HUES64 (cell line): ENCODE data around the gene SLC15A5.

Experiments
- H3K27ac ChIP-seq: 2 replicates; pipeline ENCODE4 v1.7.0; 2013; ENCODE audit warnings: low read depth, low read length, inconsistent platforms
- H3K27me3 ChIP-seq: 2 replicates; pipeline ENCODE4 v1.6.1; 2013; ENCODE audit warnings: mild to moderate bottlenecking, low read length; ENCODE audit not compliant: insufficient read depth
- H3K36me3 ChIP-seq: 2 replicates; pipeline ENCODE4 v1.6.1; 2013; ENCODE audit warnings: mild to moderate bottlenecking, low read length; ENCODE audit not compliant: insufficient read depth
- H3K4me1 ChIP-seq: 2 replicates; pipeline ENCODE4 v1.6.1; 2013; ENCODE audit warnings: mild to moderate bottlenecking, low read length, moderate library complexity; ENCODE audit not compliant: insufficient read depth
- H3K4me3 ChIP-seq: 2 replicates; pipeline ENCODE4 v1.5.1; 2013; ENCODE audit warnings: mild to moderate bottlenecking, low read length, moderate library complexity
- H3K9ac ChIP-seq: 2 replicates; pipeline ENCODE4 v1.6.1; 2013; ENCODE audit warnings: mild to moderate bottlenecking, low read depth, low read length
- H3K9me3 ChIP-seq: 2 replicates; pipeline ENCODE4 v1.6.1; 2013; ENCODE audit warnings: low read depth, low read length; ENCODE audit not compliant: insufficient read depth
- WGBS: fragments of 150-250, 120-280 bp; methylation state at CpG from one replicate; pipeline ENCODE4 v1.1.7; 2013; ENCODE audit warnings: missing lambda C conversion rate; 5-methylcytosine and 5-hydroxymethylcytosine counted together

The SLC15A5 gene

GRCh38 chr12:16299403-16299802, 21.9 kb upstream of the SLC15A5 start:
- H3K27ac ChIP-seq: no peak overlapping the region
- no peaks in the 10 kb centered on the region for H3K36me3 ChIP-seq
- H3K4me3 ChIP-seq: no peak overlapping the region
- H3K9me3 ChIP-seq: no peaks in the 10 kb centered on the region
- WGBS: 91% methylated on average over 2 of the region's 2 CpGs
- H3K9ac ChIP-seq: no peak overlapping the region
- H3K4me1 ChIP-seq: peaks cover 9% of the 10 kb centered on the region
- H3K27me3 ChIP-seq: no peaks in the 10 kb centered on the region

GRCh38 chr12:16297521-16297920, 20.0 kb upstream of the SLC15A5 start:
- H3K36me3 ChIP-seq: no peaks in the 10 kb centered on the region
- H3K4me1 ChIP-seq: peaks cover 9% of the 10 kb centered on the region
- H3K9ac ChIP-seq: no peak overlapping the region
- WGBS: 89% methylated on average over 1 of the region's 1 CpG
- H3K4me3 ChIP-seq: no peak overlapping the region
- no peaks in the 10 kb centered on the region for H3K9me3 ChIP-seq
- no peaks in the 10 kb centered on the region for H3K27me3 ChIP-seq
- H3K27ac ChIP-seq: no peak overlapping the region

- Histone ChIP-seq H3K4me1 (peaks cover 3% of the 10 kb centered on the region), H3K27me3 (no peaks in the 10 kb centered on the region), H3K9me3 (no peaks in the 10 kb centered on the region), H3K36me3 (no peaks in the 10 kb centered on the region), H3K9ac (no peak overlapping the region), H3K4me3 (no peak overlapping the region), H3K27ac (no peak overlapping the region)
- no CpG with 5 or more reads among the region's 1 CpG for WGBS
Measured at GRCh38 chr12:16294376-16294956, 17.0 kb upstream of the SLC15A5 start.

- Histone ChIP-seq H3K27me3 (no peaks in the 10 kb centered on the region), H3K4me3 (no peak overlapping the region), H3K27ac (no peak overlapping the region), H3K9ac (no peak overlapping the region), H3K4me1 (no peaks in the 10 kb centered on the region), H3K36me3 (no peaks in the 10 kb centered on the region), H3K9me3 (no peaks in the 10 kb centered on the region)
- 89% methylated on average over 1 of the region's 4 CpGs for WGBS
Measured at GRCh38 chr12:16291032-16291431, 13.5 kb upstream of the SLC15A5 start.

- Histone ChIP-seq H3K9ac (no peak overlapping the region), H3K36me3 (no peaks in the 10 kb centered on the region), H3K27me3 (no peaks in the 10 kb centered on the region), H3K27ac (no peak overlapping the region), H3K9me3 (no peaks in the 10 kb centered on the region), H3K4me3 (no peak overlapping the region), H3K4me1 (no peaks in the 10 kb centered on the region)
- WGBS: 99% methylated on average over 3 of the region's 3 CpGs
Measured at GRCh38 chr12:16285586-16285985, 8.1 kb upstream of the SLC15A5 start.

- Histone ChIP-seq H3K9ac (no peak overlapping the region), H3K4me3 (no peak overlapping the region)
- 92% methylated on average over 1 of the region's 2 CpGs for WGBS
Measured at GRCh38 chr12:16282978-16283377, 5.5 kb upstream of the SLC15A5 start.

GRCh38 chr12:16282081-16282480, 4.6 kb upstream of the SLC15A5 start:
- Histone ChIP-seq H3K4me3 (no peak overlapping the region), H3K27me3 (no peaks in the 10 kb centered on the region), H3K27ac (no peak overlapping the region), H3K9ac (no peak overlapping the region), H3K36me3 (no peaks in the 10 kb centered on the region), H3K9me3 (no peaks in the 10 kb centered on the region), H3K4me1 (no peaks in the 10 kb centered on the region)
- WGBS: 90% methylated on average over 1 of the region's 2 CpGs

More at GRCh38 chr12:16282978-16283377, 5.5 kb upstream of the SLC15A5 start:
- H3K9me3 ChIP-seq: no peaks in the 10 kb centered on the region
- H3K27ac ChIP-seq: no peak overlapping the region
- H3K4me1 ChIP-seq: no peaks in the 10 kb centered on the region
- no peaks in the 10 kb centered on the region for H3K36me3 ChIP-seq
- H3K27me3 ChIP-seq: no peaks in the 10 kb centered on the region

GRCh38 chr12:16281157-16281556, 3.7 kb upstream of the SLC15A5 start:
- Histone ChIP-seq H3K4me1 (no peaks in the 10 kb centered on the region), H3K27ac (no peak overlapping the region), H3K9ac (no peak overlapping the region), H3K36me3 (no peaks in the 10 kb centered on the region), H3K27me3 (no peaks in the 10 kb centered on the region), H3K4me3 (no peak overlapping the region), H3K9me3 (no peaks in the 10 kb centered on the region)
- 96% methylated on average over 3 of the region's 3 CpGs for WGBS

- H3K9me3 ChIP-seq: no peaks in the 10 kb centered on the region
- H3K9ac ChIP-seq: no peak overlapping the region
- WGBS: 98% methylated on average over 1 of the region's 3 CpGs
- H3K27ac ChIP-seq: no peak overlapping the region
- H3K27me3 ChIP-seq: no peaks in the 10 kb centered on the region
- H3K4me1 ChIP-seq: no peaks in the 10 kb centered on the region
- no peaks in the 10 kb centered on the region for H3K36me3 ChIP-seq
- H3K4me3 ChIP-seq: no peak overlapping the region
Measured at GRCh38 chr12:16272222-16272621, 5.3 kb downstream of the SLC15A5 start.

- no peaks in the 10 kb centered on the region for H3K27me3 ChIP-seq
- no peak overlapping the region for H3K27ac ChIP-seq
- H3K9ac ChIP-seq: no peak overlapping the region
- H3K9me3 ChIP-seq: no peaks in the 10 kb centered on the region
- no peak overlapping the region for H3K4me3 ChIP-seq
- no peaks in the 10 kb centered on the region for H3K4me1 ChIP-seq
- H3K36me3 ChIP-seq: no peaks in the 10 kb centered on the region
- 92% methylated on average over 1 of the region's 1 CpG for WGBS
Measured at GRCh38 chr12:16271062-16271461, 6.4 kb downstream of the SLC15A5 start.

GRCh38 chr12:16269946-16270345, 7.5 kb downstream of the SLC15A5 start:
- 0 out of 2 replicates have a peak, but pooled peaks cover 2% of the 10 kb centered on the region for H3K9me3 ChIP-seq
- H3K36me3 ChIP-seq: no peaks in the 10 kb centered on the region
- H3K27ac ChIP-seq: no peak overlapping the region
- no peak overlapping the region for H3K9ac ChIP-seq
- no peaks in the 10 kb centered on the region for H3K27me3 ChIP-seq
- 93% methylated on average over 2 of the region's 2 CpGs for WGBS
- no peak overlapping the region for H3K4me3 ChIP-seq
- H3K4me1 ChIP-seq: no peaks in the 10 kb centered on the region

- H3K4me3 ChIP-seq: no peak overlapping the region
- no peak overlapping the region for H3K27ac ChIP-seq
- 91% methylated on average over 1 of the region's 1 CpG for WGBS
- H3K4me1 ChIP-seq: no peaks in the 10 kb centered on the region
- H3K9ac ChIP-seq: no peak overlapping the region
- H3K36me3 ChIP-seq: no peaks in the 10 kb centered on the region
- H3K9me3 ChIP-seq: peaks cover 10% of the 10 kb centered on the region; the same call in 1 of the 2 replicates
- H3K27me3 ChIP-seq: no peaks in the 10 kb centered on the region
Measured at GRCh38 chr12:16266085-16266484, 11.4 kb downstream of the SLC15A5 start.
